HepG2 (cell line): ENCODE data around the gene TMEM260. TPM values are rescaled to one million over a fixed set of nuclear protein-coding genes. Genes with fewer than 3 reads are reported as not detected.

Experiments used
- CBX2 ChIP-seq, 2 experiments: fragments of 200-600 bp in 1 of 2; sonication (generic); formaldehyde crosslinking in 1 of 2; IDR thresholded peaks; 2 replicates each; pipeline versions ENCODE4 v1.7.0 to v1.8.1; 2018 to 2022; ENCODE audit warnings: low read depth in 2 of 2, low read length in 1 of 2, mild to moderate bottlenecking in 1 of 2, missing genetic modification reagents in 1 of 2
- CREB1 ChIP-seq, 2 experiments: fragments of 450-650 bp in 1 of 2; IDR thresholded peaks; 2 replicates each; pipeline ENCODE4 v1.6.1; 2016 to 2017; ENCODE audit warnings: control low read depth in 1 of 2, mild to moderate bottlenecking in 1 of 2, missing compliant biosample characterization in 1 of 2, missing genetic modification characterization in 1 of 2
- GABPB1 ChIP-seq: IDR thresholded peaks from 2 replicates; pipeline ENCODE4 v1.6.1; 2016; ENCODE audit warnings: mild to moderate bottlenecking, missing genetic modification reagents, moderate library complexity, missing compliant biosample characterization
- IKZF5 ChIP-seq: IDR thresholded peaks from 2 replicates; pipeline ENCODE4 v1.6.1; 2018; ENCODE audit warnings: missing genetic modification reagents, mild to moderate bottlenecking, missing compliant biosample characterization
- KDM2A ChIP-seq: sonication (generic); formaldehyde crosslinking; IDR thresholded peaks from 2 replicates; pipeline ENCODE4 v1.4.0; 2020; ENCODE audit warnings: low read depth, missing genetic modification reagents, borderline replicate concordance
- MAX ChIP-seq: IDR thresholded peaks from 2 replicates; pipeline ENCODE4 v1.6.1; 2012; ENCODE audit warnings: inconsistent platforms
- NR1H2 ChIP-seq: sonication (generic); formaldehyde crosslinking; IDR thresholded peaks from 2 replicates; pipeline ENCODE4 v1.8.1; 2022; ENCODE audit warnings: low read depth, missing genetic modification reagents, borderline replicate concordance
- NR2F6 ChIP-seq, 2 experiments: IDR thresholded peaks; 2 replicates each; pipeline ENCODE4 v1.6.1; 2016; ENCODE audit warnings: antibody characterized with exemption in 1 of 2, mild to moderate bottlenecking in 1 of 2
- ONECUT2 ChIP-seq: sonication (generic); formaldehyde crosslinking; IDR thresholded peaks from 2 replicates; pipeline ENCODE4 v1.4.0; 2020; ENCODE audit warnings: missing genetic modification reagents
- PTBP1 ChIP-seq: fragments of 200-400 bp; formaldehyde crosslinking; IDR thresholded peaks from 2 replicates; pipeline ENCODE4 v1.6.1; 2018; ENCODE audit warnings: low read length, low read depth; ENCODE audit not compliant: poor library complexity, severe bottlenecking
- RBM39 ChIP-seq: fragments of 200-400 bp; formaldehyde crosslinking; IDR thresholded peaks from one replicate; pipeline ENCODE4 v1.6.1; 2018; ENCODE audit warnings: antibody characterized with exemption, mild to moderate bottlenecking, low read depth, low read length; ENCODE audit not compliant: poor library complexity, severe bottlenecking
- RNF2 ChIP-seq: fragments of 450-650 bp; conservative IDR thresholded peaks from 2 replicates; pipeline ENCODE4 v1.6.1; 2016; ENCODE audit warnings: low read depth
- SIN3A ChIP-seq: IDR thresholded peaks from 2 replicates; pipeline ENCODE4 v1.6.1; 2011; ENCODE audit warnings: low read depth, mild to moderate bottlenecking, control low read depth, low read length, borderline replicate concordance
- SIX1 ChIP-seq: sonication (generic); formaldehyde crosslinking; IDR thresholded peaks from 2 replicates; pipeline ENCODE4 v1.4.0; 2020; ENCODE audit warnings: missing genetic modification reagents, borderline replicate concordance
- TGIF2 ChIP-seq: IDR thresholded peaks from 2 replicates; pipeline ENCODE4 v1.6.1; 2016; ENCODE audit warnings: control low read depth, missing compliant biosample characterization
- ZBTB25 ChIP-seq: IDR thresholded peaks from 2 replicates; pipeline ENCODE4 v1.6.1; 2018; ENCODE audit warnings: missing genetic modification reagents
- ZFX ChIP-seq: sonication (generic); formaldehyde crosslinking; IDR thresholded peaks from 2 replicates; pipeline ENCODE4 v1.4.0; 2020; ENCODE audit warnings: mild to moderate bottlenecking, low read depth, missing genetic modification reagents, moderate library complexity
- ZIK1 ChIP-seq: sonication (generic); formaldehyde crosslinking; IDR thresholded peaks from 2 replicates; pipeline ENCODE4 v1.5.0; 2020; ENCODE audit warnings: mild to moderate bottlenecking, low read depth, missing genetic modification reagents, borderline replicate concordance
- ZNF264 ChIP-seq: sonication (generic); formaldehyde crosslinking; IDR thresholded peaks from 2 replicates; pipeline ENCODE4 v1.4.0; 2020; ENCODE audit warnings: missing genetic modification reagents
- ZNF383 ChIP-seq: sonication (generic); formaldehyde crosslinking; IDR thresholded peaks from 2 replicates; pipeline ENCODE4 v1.4.0; 2020; ENCODE audit warnings: missing genetic modification reagents, mild to moderate bottlenecking, borderline replicate concordance
- ZNF430 ChIP-seq: sonication (generic); formaldehyde crosslinking; IDR thresholded peaks from 2 replicates; pipeline ENCODE4 v1.9.0; 2021; ENCODE audit warnings: mild to moderate bottlenecking, missing genetic modification reagents
- ZNF605 ChIP-seq: sonication (generic); formaldehyde crosslinking; IDR thresholded peaks from 2 replicates; pipeline ENCODE4 v1.8.0; 2022; ENCODE audit warnings: mild to moderate bottlenecking, missing genetic modification reagents
- ZNF713 ChIP-seq: sonication (generic); formaldehyde crosslinking; IDR thresholded peaks from 2 replicates; pipeline ENCODE4 v1.4.0; 2020; ENCODE audit warnings: mild to moderate bottlenecking, missing genetic modification reagents
- ZNF790 ChIP-seq: sonication (generic); formaldehyde crosslinking; IDR thresholded peaks from 2 replicates; pipeline ENCODE4 v1.8.0; 2022; ENCODE audit warnings: missing genetic modification reagents, mild to moderate bottlenecking, borderline replicate concordance
- polyA plus RNA-seq, 8 experiments: library from polyadenylated mRNA; depleted of rRNA in 3 of 8; stranded (reverse) in 7 of 8; unstranded in 1 of 8; fragments of >200 nt; fragmentation: Illumina TruSeq in 4 of 8; extraction: Trizol in 4 of 8; gene quantifications; 2 replicates each; pipeline versions ENCODE4 v1.2.1 to v1.2.3, GENCODE V29; 2011 to 2016; ENCODE audit warnings: low read depth in 4 of 8, missing spikeins in 1 of 8, mixed read lengths in 1 of 8; ENCODE audit not compliant: insufficient read depth in 1 of 8
- total RNA-seq, 5 experiments: library from RNA; depleted of rRNA; stranded (reverse); fragments of >200 nt; fragmentation: Illumina TruSeq; extraction: Trizol; gene quantifications; 2 replicates each; pipeline ENCODE4 v1.2.3, GENCODE V29; 2016; ENCODE audit warnings: low read depth in 1 of 5
- TF ChIP-seq, protein P1 (sequence below): sonication (generic); formaldehyde crosslinking; IDR thresholded peaks from 2 replicates; pipeline ENCODE4 v1.5.1; 2020; ENCODE audit warnings: missing genetic modification reagents, mild to moderate bottlenecking, borderline replicate concordance
- TF ChIP-seq, protein P2 (sequence below): sonication (generic); formaldehyde crosslinking; IDR thresholded peaks from 2 replicates; pipeline ENCODE4 v1.4.0; 2020; ENCODE audit warnings: mild to moderate bottlenecking, missing genetic modification reagents

TMEM260 gene
- total and polyA plus RNA-seq, 2 of the 13 experiments (the other 11 are each of a cell fraction or from before 2014, with no cell fraction given): 7.7 to 9.3 TPM

DNA sequence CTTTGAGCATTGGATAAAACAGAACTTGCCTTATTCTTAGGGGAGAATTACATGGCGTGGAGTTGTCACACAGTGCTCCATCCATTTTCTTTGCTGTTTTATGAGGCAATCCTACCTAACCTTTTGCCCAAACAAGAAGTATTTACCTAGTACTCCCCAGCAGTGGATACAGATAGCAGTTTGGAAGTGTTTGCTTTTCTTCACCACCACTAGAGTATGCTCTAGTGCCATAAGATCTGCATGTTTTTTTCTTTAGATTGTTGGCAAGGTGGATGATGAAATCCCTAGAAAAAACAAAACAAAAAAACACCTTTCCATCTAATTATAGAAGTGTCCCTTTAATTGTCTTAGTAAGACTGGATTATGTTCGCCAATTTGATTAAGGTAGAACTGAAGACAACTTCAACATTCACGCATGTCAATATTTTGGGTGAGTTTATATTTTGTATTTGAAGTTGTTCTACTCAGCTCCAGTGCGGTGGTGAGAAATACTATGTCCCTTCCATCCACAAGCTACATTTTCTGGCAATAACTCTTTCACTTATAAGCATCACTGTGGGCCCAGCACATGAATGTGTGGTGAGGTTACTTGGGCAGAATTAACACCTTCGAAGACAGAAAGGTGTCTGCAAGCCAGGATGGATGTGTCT lies 23.6 kb upstream of the TMEM260 start (continued):
- TF ChIP-seq, protein P1, sequence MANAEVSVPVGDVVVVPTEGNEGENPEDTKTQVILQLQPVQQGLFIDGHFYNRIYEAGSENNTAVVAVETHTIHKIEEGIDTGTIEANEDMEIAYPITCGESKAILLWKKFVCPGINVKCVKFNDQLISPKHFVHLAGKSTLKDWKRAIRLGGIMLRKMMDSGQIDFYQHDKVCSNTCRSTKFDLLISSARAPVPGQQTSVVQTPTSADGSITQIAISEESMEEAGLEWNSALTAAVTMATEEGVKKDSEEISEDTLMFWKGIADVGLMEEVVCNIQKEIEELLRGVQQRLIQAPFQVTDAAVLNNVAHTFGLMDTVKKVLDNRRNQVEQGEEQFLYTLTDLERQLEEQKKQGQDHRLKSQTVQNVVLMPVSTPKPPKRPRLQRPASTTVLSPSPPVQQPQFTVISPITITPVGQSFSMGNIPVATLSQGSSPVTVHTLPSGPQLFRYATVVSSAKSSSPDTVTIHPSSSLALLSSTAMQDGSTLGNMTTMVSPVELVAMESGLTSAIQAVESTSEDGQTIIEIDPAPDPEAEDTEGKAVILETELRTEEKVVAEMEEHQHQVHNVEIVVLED (CRISPR knock-in tag): no peak
- TF ChIP-seq CREB1 (IDR thresholded peaks at IDR 0.05): no peak
- TF ChIP-seq CREB1 (CRISPR knock-in tag; IDR thresholded peaks at IDR 0.05): 0 out of 2 replicates have a peak, but pooled peaks have one; percentile 14
- TF ChIP-seq ZFX (CRISPR knock-in tag): no peak
- no peak for TF ChIP-seq SIX1 (CRISPR knock-in tag)
- no peak for TF ChIP-seq ZIK1 (CRISPR knock-in tag)
- no peak for TF ChIP-seq PTBP1
- TF ChIP-seq CBX2 (IDR thresholded peaks at IDR 0.05; ENCODE audit: low read depth, low read length): no peak
- no peak for TF ChIP-seq CBX2 (CRISPR knock-in tag; IDR thresholded peaks at IDR 0.05; ENCODE audit: low read depth)
- no peak for TF ChIP-seq RNF2
- no peak; the same call in 1 of the 2 replicates for TF ChIP-seq ZBTB25
- no peak for TF ChIP-seq ZNF790 (CRISPR knock-in tag)
- TF ChIP-seq ZNF383 (CRISPR knock-in tag): no peak
- TF ChIP-seq NR1H2 (CRISPR knock-in tag): no peak
- TF ChIP-seq SIN3A: no peak
- TF ChIP-seq KDM2A: no peak
- no peak for TF ChIP-seq RBM39
- no peak for TF ChIP-seq NR2F6 (IDR thresholded peaks at IDR 0.05)
- no peak for TF ChIP-seq NR2F6 (CRISPR knock-in tag; IDR thresholded peaks at IDR 0.05)
- TF ChIP-seq ONECUT2 (CRISPR knock-in tag): no peak
- no peak for TF ChIP-seq MAX
- no peak for TF ChIP-seq IKZF5 (CRISPR knock-in tag)
- TF ChIP-seq ZNF605 (CRISPR knock-in tag): no peak
- TF ChIP-seq GABPB1: no peak
- TF ChIP-seq ZNF713 (CRISPR knock-in tag): no peak
- TF ChIP-seq ZNF430 (CRISPR knock-in tag): no peak
- TF ChIP-seq ZNF264 (CRISPR knock-in tag): no peak
- TF ChIP-seq, protein P2, sequence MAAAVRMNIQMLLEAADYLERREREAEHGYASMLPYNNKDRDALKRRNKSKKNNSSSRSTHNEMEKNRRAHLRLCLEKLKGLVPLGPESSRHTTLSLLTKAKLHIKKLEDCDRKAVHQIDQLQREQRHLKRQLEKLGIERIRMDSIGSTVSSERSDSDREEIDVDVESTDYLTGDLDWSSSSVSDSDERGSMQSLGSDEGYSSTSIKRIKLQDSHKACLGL (CRISPR knock-in tag): no peak
- no peak for TF ChIP-seq TGIF2
